WTC11 (cell line): ENCODE measurements around the gene AGBL5. TPM values are rescaled to one million over a fixed set of nuclear protein-coding genes. Genes with fewer than 3 reads are reported as not detected.

Source experiments
- ATF1 ChIP-seq: sonication (generic); formaldehyde crosslinking; IDR thresholded peaks from 2 replicates; pipeline ENCODE4 v1.8.1; 2023; ENCODE audit warnings: mild to moderate bottlenecking, moderate library complexity, missing genetic modification reagents
- CREM ChIP-seq: sonication (generic); formaldehyde crosslinking; IDR thresholded peaks from 2 replicates; pipeline ENCODE4 v1.8.1; 2022; ENCODE audit warnings: mild to moderate bottlenecking, missing genetic modification reagents, moderate library complexity
- FOXK1 ChIP-seq: sonication (generic); formaldehyde crosslinking; IDR thresholded peaks from 2 replicates; pipeline ENCODE4 v1.8.0; 2022; ENCODE audit warnings: mild to moderate bottlenecking, moderate library complexity, missing genetic modification reagents
- FOXP1 ChIP-seq: sonication (generic); formaldehyde crosslinking; IDR thresholded peaks from 2 replicates; pipeline ENCODE4 v1.8.0; 2022; ENCODE audit warnings: missing genetic modification reagents, mild to moderate bottlenecking, moderate library complexity, borderline replicate concordance
- HMGA2 ChIP-seq: fragments of 250-450 bp; sonication (Bioruptor Pico); IDR thresholded peaks from 2 replicates; pipeline ENCODE4 v1.4.0; 2021; ENCODE audit warnings: mild to moderate bottlenecking, moderate library complexity
- NR1H2 ChIP-seq: sonication (generic); formaldehyde crosslinking; IDR thresholded peaks from 2 replicates; pipeline ENCODE4 v1.9.0; 2021; ENCODE audit warnings: mild to moderate bottlenecking, moderate library complexity, missing genetic modification reagents
- OVOL2 ChIP-seq: fragments of 250-450 bp; sonication (Bioruptor Pico); IDR thresholded peaks from 2 replicates; pipeline ENCODE4 v1.9.0; 2021; ENCODE audit warnings: mild to moderate bottlenecking, borderline replicate concordance
- SMAD3 ChIP-seq: sonication (generic); formaldehyde crosslinking; IDR thresholded peaks from 2 replicates; pipeline ENCODE4 v1.8.0; 2022; ENCODE audit warnings: missing genetic modification reagents, mild to moderate bottlenecking, borderline replicate concordance
- SP1 ChIP-seq: sonication (generic); formaldehyde crosslinking; conservative IDR thresholded peaks from 2 replicates; pipeline ENCODE4 v1.8.1; 2022; ENCODE audit warnings: missing genetic modification reagents
- TEAD1 ChIP-seq: sonication (generic); formaldehyde crosslinking; IDR thresholded peaks from 2 replicates; pipeline ENCODE4 v1.8.0; 2022; ENCODE audit warnings: mild to moderate bottlenecking, missing genetic modification reagents
- TP53 ChIP-seq: sonication (generic); formaldehyde crosslinking; IDR thresholded peaks from 2 replicates; pipeline ENCODE4 v1.8.1; 2023; ENCODE audit warnings: mild to moderate bottlenecking, missing genetic modification reagents
- total RNA-seq: library from RNA; stranded (reverse); gene quantifications from 3 replicates; pipeline ENCODE4 v1.2.3, GENCODE V29; 2021
- TF ChIP-seq, protein P1 (sequence below): sonication (generic); formaldehyde crosslinking; IDR thresholded peaks from 2 replicates; pipeline ENCODE4 v1.8.1; 2023; ENCODE audit warnings: mild to moderate bottlenecking, missing genetic modification reagents, moderate library complexity
- TF ChIP-seq, protein P2 (sequence below): sonication (generic); formaldehyde crosslinking; IDR thresholded peaks from 2 replicates; pipeline ENCODE4 v1.8.1; 2022; ENCODE audit warnings: missing genetic modification reagents, borderline replicate concordance
- TF ChIP-seq, protein P3 (sequence below): sonication (generic); formaldehyde crosslinking; IDR thresholded peaks from 2 replicates; pipeline ENCODE4 v1.8.1; 2022; ENCODE audit warnings: low read depth, missing genetic modification reagents, borderline replicate concordance
- TF ChIP-seq, protein P4 (sequence below): sonication (generic); formaldehyde crosslinking; IDR thresholded peaks from 2 replicates; pipeline ENCODE4 v1.8.1; 2023; ENCODE audit warnings: mild to moderate bottlenecking, moderate library complexity, missing genetic modification reagents
- TF ChIP-seq, protein P5 (sequence below): sonication (generic); formaldehyde crosslinking; IDR thresholded peaks from 2 replicates; pipeline ENCODE4 v1.8.0; 2022; ENCODE audit warnings: mild to moderate bottlenecking, missing genetic modification reagents
- TF ChIP-seq, protein P6 (sequence below): sonication (generic); formaldehyde crosslinking; IDR thresholded peaks from 2 replicates; pipeline ENCODE4 v1.8.0; 2022; ENCODE audit warnings: mild to moderate bottlenecking, missing genetic modification reagents
- TF ChIP-seq, protein P7 (sequence below): sonication (generic); formaldehyde crosslinking; IDR thresholded peaks from 2 replicates; pipeline ENCODE4 v1.8.0; 2023; ENCODE audit warnings: missing genetic modification reagents, mild to moderate bottlenecking, borderline replicate concordance
- TF ChIP-seq, protein P8 (sequence below): fragments of 250-450 bp; sonication (Bioruptor Pico); conservative IDR thresholded peaks from 2 replicates; pipeline ENCODE4 v1.9.0; 2021; ENCODE audit warnings: mild to moderate bottlenecking

Gene AGBL5
- total RNA-seq, 1 experiment from 2014 or later, result 43.0 TPM

DNA sequence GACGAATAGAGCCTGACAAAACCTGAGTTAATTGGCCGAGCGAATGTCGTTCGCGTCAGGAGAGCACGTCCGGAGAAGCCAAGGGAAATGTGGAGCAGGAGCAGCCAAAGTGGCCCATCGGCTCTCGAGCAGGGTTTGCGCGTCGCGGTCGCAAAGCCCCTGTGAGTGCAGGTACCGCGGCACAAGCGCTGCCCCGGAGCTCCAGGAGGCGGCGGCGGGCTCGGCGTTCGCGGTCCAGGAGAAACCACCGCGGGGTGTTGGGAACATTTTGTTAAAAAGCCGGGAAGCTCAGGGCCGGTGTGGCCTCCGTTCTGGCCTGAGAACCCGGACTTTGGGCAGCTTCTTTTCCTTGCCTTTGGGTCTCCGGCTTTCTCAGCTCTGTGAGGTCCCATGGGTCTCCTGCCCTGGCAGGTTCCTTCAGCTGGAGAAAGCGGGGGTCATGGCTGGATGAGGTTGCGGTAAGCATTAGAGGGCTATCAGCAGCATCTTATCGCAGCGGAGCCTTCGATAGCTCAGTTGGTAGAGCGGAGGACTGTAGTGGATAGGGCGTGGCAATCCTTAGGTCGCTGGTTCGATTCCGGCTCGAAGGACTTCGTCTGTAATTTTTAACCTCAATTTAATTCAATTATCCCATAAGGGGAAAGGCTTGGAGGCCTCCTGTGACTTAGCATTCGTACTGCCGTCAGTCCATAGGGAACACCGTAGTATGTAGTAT lies 1.0 kb upstream of the AGBL5 start (continued):
- TF ChIP-seq, protein P1, sequence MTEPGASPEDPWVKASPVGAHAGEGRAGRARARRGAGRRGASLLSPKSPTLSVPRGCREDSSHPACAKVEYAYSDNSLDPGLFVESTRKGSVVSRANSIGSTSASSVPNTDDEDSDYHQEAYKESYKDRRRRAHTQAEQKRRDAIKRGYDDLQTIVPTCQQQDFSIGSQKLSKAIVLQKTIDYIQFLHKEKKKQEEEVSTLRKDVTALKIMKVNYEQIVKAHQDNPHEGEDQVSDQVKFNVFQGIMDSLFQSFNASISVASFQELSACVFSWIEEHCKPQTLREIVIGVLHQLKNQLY (CRISPR knock-in tag), result no peak
- TF ChIP-seq, protein P2, sequence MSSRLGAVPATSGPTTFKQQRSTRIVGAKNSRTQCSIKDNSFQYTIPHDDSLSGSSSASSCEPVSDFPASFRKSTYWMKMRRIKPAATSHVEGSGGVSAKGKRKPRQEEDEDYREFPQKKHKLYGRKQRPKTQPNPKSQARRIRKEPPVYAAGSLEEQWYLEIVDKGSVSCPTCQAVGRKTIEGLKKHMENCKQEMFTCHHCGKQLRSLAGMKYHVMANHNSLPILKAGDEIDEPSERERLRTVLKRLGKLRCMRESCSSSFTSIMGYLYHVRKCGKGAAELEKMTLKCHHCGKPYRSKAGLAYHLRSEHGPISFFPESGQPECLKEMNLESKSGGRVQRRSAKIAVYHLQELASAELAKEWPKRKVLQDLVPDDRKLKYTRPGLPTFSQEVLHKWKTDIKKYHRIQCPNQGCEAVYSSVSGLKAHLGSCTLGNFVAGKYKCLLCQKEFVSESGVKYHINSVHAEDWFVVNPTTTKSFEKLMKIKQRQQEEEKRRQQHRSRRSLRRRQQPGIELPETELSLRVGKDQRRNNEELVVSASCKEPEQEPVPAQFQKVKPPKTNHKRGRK (CRISPR knock-in tag), result no peak
- TF ChIP-seq SP1 (CRISPR knock-in tag) (no peak), SMAD3 (CRISPR knock-in tag) (peak; percentile 75; the same call in 1 of the 2 replicates), ATF1 (CRISPR knock-in tag) (0 out of 2 replicates have a peak, but pooled peaks have one; percentile 20), OVOL2 (CRISPR knock-in tag) (no peak), CREM (CRISPR knock-in tag) (no peak), FOXP1 (CRISPR knock-in tag) (peak; percentile 51; the same call in 1 of the 2 replicates), HMGA2 (CRISPR knock-in tag) (peak; percentile 74), TEAD1 (CRISPR knock-in tag) (no peak; the same call in none of the 2 replicates), NR1H2 (CRISPR knock-in tag) (no peak), TP53 (CRISPR knock-in tag) (peak; percentile 56; the same call in 1 of the 2 replicates), FOXK1 (CRISPR knock-in tag) (no peak)
- TF ChIP-seq, protein P3, sequence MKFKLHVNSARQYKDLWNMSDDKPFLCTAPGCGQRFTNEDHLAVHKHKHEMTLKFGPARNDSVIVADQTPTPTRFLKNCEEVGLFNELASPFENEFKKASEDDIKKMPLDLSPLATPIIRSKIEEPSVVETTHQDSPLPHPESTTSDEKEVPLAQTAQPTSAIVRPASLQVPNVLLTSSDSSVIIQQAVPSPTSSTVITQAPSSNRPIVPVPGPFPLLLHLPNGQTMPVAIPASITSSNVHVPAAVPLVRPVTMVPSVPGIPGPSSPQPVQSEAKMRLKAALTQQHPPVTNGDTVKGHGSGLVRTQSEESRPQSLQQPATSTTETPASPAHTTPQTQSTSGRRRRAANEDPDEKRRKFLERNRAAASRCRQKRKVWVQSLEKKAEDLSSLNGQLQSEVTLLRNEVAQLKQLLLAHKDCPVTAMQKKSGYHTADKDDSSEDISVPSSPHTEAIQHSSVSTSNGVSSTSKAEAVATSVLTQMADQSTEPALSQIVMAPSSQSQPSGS (CRISPR knock-in tag), result no peak
- TF ChIP-seq, protein P4, sequence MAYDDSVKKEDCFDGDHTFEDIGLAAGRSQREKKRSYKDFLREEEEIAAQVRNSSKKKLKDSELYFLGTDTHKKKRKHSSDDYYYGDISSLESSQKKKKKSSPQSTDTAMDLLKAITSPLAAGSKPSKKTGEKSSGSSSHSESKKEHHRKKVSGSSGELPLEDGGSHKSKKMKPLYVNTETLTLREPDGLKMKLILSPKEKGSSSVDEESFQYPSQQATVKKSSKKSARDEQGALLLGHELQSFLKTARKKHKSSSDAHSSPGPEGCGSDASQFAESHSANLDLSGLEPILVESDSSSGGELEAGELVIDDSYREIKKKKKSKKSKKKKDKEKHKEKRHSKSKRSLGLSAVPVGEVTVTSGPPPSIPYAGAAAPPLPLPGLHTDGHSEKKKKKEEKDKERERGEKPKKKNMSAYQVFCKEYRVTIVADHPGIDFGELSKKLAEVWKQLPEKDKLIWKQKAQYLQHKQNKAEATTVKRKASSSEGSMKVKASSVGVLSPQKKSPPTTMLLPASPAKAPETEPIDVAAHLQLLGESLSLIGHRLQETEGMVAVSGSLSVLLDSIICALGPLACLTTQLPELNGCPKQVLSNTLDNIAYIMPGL, result peak; percentile 100
- TF ChIP-seq, protein P5, sequence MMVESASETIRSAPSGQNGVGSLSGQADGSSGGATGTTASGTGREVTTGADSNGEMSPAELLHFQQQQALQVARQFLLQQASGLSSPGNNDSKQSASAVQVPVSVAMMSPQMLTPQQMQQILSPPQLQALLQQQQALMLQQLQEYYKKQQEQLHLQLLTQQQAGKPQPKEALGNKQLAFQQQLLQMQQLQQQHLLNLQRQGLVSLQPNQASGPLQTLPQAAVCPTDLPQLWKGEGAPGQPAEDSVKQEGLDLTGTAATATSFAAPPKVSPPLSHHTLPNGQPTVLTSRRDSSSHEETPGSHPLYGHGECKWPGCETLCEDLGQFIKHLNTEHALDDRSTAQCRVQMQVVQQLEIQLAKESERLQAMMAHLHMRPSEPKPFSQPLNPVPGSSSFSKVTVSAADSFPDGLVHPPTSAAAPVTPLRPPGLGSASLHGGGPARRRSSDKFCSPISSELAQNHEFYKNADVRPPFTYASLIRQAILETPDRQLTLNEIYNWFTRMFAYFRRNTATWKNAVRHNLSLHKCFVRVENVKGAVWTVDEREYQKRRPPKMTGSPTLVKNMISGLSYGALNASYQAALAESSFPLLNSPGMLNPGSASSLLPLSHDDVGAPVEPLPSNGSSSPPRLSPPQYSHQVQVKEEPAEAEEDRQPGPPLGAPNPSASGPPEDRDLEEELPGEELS (CRISPR knock-in tag), result 0 out of 2 replicates have a peak, but pooled peaks have one; percentile 28
- TF ChIP-seq, protein P6, sequence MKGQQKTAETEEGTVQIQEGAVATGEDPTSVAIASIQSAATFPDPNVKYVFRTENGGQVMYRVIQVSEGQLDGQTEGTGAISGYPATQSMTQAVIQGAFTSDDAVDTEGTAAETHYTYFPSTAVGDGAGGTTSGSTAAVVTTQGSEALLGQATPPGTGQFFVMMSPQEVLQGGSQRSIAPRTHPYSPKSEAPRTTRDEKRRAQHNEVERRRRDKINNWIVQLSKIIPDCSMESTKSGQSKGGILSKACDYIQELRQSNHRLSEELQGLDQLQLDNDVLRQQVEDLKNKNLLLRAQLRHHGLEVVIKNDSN (CRISPR knock-in tag), result 0 out of 2 replicates have a peak, but pooled peaks have one; percentile 9
- TF ChIP-seq, protein P7, sequence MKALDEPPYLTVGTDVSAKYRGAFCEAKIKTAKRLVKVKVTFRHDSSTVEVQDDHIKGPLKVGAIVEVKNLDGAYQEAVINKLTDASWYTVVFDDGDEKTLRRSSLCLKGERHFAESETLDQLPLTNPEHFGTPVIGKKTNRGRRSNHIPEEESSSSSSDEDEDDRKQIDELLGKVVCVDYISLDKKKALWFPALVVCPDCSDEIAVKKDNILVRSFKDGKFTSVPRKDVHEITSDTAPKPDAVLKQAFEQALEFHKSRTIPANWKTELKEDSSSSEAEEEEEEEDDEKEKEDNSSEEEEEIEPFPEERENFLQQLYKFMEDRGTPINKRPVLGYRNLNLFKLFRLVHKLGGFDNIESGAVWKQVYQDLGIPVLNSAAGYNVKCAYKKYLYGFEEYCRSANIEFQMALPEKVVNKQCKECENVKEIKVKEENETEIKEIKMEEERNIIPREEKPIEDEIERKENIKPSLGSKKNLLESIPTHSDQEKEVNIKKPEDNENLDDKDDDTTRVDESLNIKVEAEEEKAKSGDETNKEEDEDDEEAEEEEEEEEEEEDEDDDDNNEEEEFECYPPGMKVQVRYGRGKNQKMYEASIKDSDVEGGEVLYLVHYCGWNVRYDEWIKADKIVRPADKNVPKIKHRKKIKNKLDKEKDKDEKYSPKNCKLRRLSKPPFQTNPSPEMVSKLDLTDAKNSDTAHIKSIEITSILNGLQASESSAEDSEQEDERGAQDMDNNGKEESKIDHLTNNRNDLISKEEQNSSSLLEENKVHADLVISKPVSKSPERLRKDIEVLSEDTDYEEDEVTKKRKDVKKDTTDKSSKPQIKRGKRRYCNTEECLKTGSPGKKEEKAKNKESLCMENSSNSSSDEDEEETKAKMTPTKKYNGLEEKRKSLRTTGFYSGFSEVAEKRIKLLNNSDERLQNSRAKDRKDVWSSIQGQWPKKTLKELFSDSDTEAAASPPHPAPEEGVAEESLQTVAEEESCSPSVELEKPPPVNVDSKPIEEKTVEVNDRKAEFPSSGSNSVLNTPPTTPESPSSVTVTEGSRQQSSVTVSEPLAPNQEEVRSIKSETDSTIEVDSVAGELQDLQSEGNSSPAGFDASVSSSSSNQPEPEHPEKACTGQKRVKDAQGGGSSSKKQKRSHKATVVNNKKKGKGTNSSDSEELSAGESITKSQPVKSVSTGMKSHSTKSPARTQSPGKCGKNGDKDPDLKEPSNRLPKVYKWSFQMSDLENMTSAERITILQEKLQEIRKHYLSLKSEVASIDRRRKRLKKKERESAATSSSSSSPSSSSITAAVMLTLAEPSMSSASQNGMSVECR (CRISPR knock-in tag), result peak; percentile 60; the same call in 1 of the 2 replicates
- TF ChIP-seq, protein P8, sequence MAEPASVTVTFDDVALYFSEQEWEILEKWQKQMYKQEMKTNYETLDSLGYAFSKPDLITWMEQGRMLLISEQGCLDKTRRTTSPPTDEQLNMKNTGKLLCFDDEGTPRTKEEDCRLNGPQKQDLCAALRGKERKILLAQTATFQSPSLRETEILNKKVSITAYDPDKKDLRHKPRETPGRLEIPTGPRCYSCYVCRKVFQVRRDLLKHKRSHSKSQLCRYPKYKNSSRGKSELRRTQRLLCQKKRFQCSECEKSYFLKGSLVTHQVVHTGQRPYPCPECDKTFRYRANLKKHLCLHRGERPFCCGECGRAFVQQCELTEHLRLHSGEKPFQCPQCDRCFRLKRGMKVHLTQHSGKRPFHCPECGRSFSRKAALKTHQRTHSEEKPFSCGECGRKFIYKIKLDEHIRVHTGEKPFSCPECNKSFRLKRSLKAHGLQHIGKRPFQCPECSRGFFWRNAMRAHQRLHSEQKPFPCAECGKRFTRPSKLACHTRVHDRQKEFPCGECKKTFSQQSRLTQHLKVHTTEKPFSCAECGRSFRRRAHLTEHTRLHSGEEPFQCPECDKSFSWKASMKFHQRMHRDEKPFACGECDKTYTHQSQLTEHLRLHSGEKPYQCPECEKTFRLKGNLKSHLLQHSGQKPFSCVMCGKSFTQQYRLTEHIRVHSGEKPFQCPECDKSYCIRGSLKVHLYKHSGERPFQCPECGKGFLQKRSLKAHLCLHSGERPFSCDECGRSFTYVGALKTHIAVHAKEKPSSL (CRISPR knock-in tag), result no peak
